ENCODE data around the gene CLIP4. TPM values are rescaled to one million over a fixed set of nuclear protein-coding genes. Genes with fewer than 3 reads are reported as not detected.

CLIP4 gene
- total RNA-seq, 1 experiment from 2014 or later: 134 TPM

GRCh38 chr2:29225814-29226213 lies 110.6 kb downstream of the CLIP4 start:
- H3K9me2 ChIP-seq (ENCODE audit: insufficient read depth): no peaks in the 10 kb centered on the region
- H3F3A ChIP-seq (ENCODE audit: insufficient read depth, low read depth): peaks cover 7% of the 10 kb centered on the region; the same call in 1 of the 2 replicates
- no peak for DNase-seq
- no peak overlapping the region for H2AFZ ChIP-seq
- ChIA-PET POLR2A (ENCODE audit: unreplicated experiment) (no interaction called here), CTCF (no interaction called here)
- H3K36me3 ChIP-seq (ENCODE audit: low read depth): no peaks in the 10 kb centered on the region
- peaks cover 40% of the 10 kb centered on the region for H3K27me3 ChIP-seq (ENCODE audit: insufficient read depth, low read depth)
- intact Hi-C loops (cut with micrococcal nuclease; ENCODE audit: unreplicated experiment): no loop called here
- no peaks in the 10 kb centered on the region for H3K9me3 ChIP-seq (ENCODE audit: insufficient read depth, low read depth)
- H3K27ac ChIP-seq: no peak overlapping the region
- no peaks in the 10 kb centered on the region for H4K20me1 ChIP-seq (ENCODE audit: insufficient read depth)
- no peaks in the 10 kb centered on the region for H3K79me2 ChIP-seq (ENCODE audit: low read depth)
- TF ChIP-seq CTCF (conservative IDR thresholded peaks at IDR 0.05) (no peak), EZH2 (IDR thresholded peaks at IDR 0.05; ENCODE audit: low read depth) (no peak)
- H3K4me1 ChIP-seq (replicated peaks; ENCODE audit: insufficient read depth): peaks cover 14% of the 10 kb centered on the region; the same call in 1 of the 2 replicates
- H3K4me3 ChIP-seq: no peak overlapping the region
- no peak overlapping the region for H3K4me2 ChIP-seq
- no TSS peak for BruUV-seq (replicated peaks)

- Histone ChIP-seq H3K4me1 (replicated peaks; ENCODE audit: insufficient read depth) (peaks cover 14% of the 10 kb centered on the region; the same call in 1 of the 2 replicates), H3K9me3 (ENCODE audit: insufficient read depth, low read depth) (no peaks in the 10 kb centered on the region), H3K79me2 (ENCODE audit: low read depth) (no peaks in the 10 kb centered on the region), H4K20me1 (ENCODE audit: insufficient read depth) (no peaks in the 10 kb centered on the region), H2AFZ (no peak overlapping the region), H3F3A (ENCODE audit: insufficient read depth, low read depth) (peaks cover 7% of the 10 kb centered on the region; the same call in 1 of the 2 replicates), H3K9me2 (ENCODE audit: insufficient read depth) (no peaks in the 10 kb centered on the region), H3K4me2 (no peak overlapping the region), H3K27me3 (ENCODE audit: insufficient read depth, low read depth) (peaks cover 40% of the 10 kb centered on the region), H3K27ac (no peak overlapping the region), H3K4me3 (no peak overlapping the region), H3K36me3 (ENCODE audit: low read depth) (no peaks in the 10 kb centered on the region)
- intact Hi-C loops (cut with micrococcal nuclease; ENCODE audit: unreplicated experiment): no loop called here
- DNase-seq: no peak
- ChIA-PET POLR2A (ENCODE audit: unreplicated experiment) (no interaction called here), CTCF (no interaction called here)
- no peak for TF ChIP-seq EZH2 (IDR thresholded peaks at IDR 0.05; ENCODE audit: low read depth)
- TF ChIP-seq CTCF (conservative IDR thresholded peaks at IDR 0.05): no peak
- no TSS peak for BruUV-seq (replicated peaks)
Measured at GRCh38 chr2:29226375-29226774, 111.2 kb downstream of the CLIP4 start.

- Histone ChIP-seq H3K4me1 (replicated peaks; ENCODE audit: insufficient read depth) (peaks cover 14% of the 10 kb centered on the region; the same call in 1 of the 2 replicates), H3K4me2 (no peak overlapping the region), H3K4me3 (no peak overlapping the region), H3K79me2 (ENCODE audit: low read depth) (no peaks in the 10 kb centered on the region), H3K9me2 (ENCODE audit: insufficient read depth) (no peaks in the 10 kb centered on the region), H3K9me3 (ENCODE audit: insufficient read depth, low read depth) (no peaks in the 10 kb centered on the region), H4K20me1 (ENCODE audit: insufficient read depth) (no peaks in the 10 kb centered on the region), H3K27me3 (ENCODE audit: insufficient read depth, low read depth) (peaks cover 40% of the 10 kb centered on the region), H3F3A (ENCODE audit: insufficient read depth, low read depth) (peaks cover 7% of the 10 kb centered on the region; the same call in 1 of the 2 replicates), H3K27ac (no peak overlapping the region), H2AFZ (no peak overlapping the region), H3K36me3 (ENCODE audit: low read depth) (no peaks in the 10 kb centered on the region)
- ChIA-PET CTCF (no interaction called here), POLR2A (ENCODE audit: unreplicated experiment) (no interaction called here)
- no peak for DNase-seq
- no peak for TF ChIP-seq CTCF (conservative IDR thresholded peaks at IDR 0.05)
- no peak for TF ChIP-seq EZH2 (IDR thresholded peaks at IDR 0.05; ENCODE audit: low read depth)
- no TSS peak for BruUV-seq (replicated peaks)
- intact Hi-C loops (cut with micrococcal nuclease; ENCODE audit: unreplicated experiment): no loop called here
Measured at GRCh38 chr2:29226808-29227207, 111.6 kb downstream of the CLIP4 start.

Measured in PC-9 (cell line).